OCI-LY7 (cell line): ENCODE measurements around the gene DOK3. TPM values are rescaled to one million over a fixed set of nuclear protein-coding genes. Genes with fewer than 3 reads are reported as not detected.
A peak's percentile ranks its signal among the peaks of the same experiment; 100 is the strongest.

Experiments used
- BruUV-seq: library from RNA; stranded (reverse); fragments of 400-500 nt; replicated peaks from 2 replicates; lab custom pipeline; 2021; lab: Mats Ljungman, UMichigan
- CTCF ChIA-PET: fragments of 300-600 bp; sonication (Branson Sonifier 250); formaldehyde crosslinking; loops from one replicate; lab custom pipeline; 2022; ENCODE audit warnings: antibody characterized with exemption; ENCODE audit not compliant: unreplicated experiment; lab: Charles Lee
- POLR2A ChIA-PET: fragments of 300-600 bp; sonication (Branson Sonifier 250); formaldehyde crosslinking; loops from one replicate; lab custom pipeline; 2022; ENCODE audit warnings: antibody characterized with exemption; lab: Charles Lee
- DNase-seq: peaks from one replicate; pipeline ENCODE4 v3.0.0-alpha.2; 2015; ENCODE audit warnings: low spot score
- H2AFZ ChIP-seq: fragments of 200-600 bp; sonication (generic), shearing (Covaris generic); 2 replicates; pipeline ENCODE4 v1.6.1; 2014; ENCODE audit warnings: mild to moderate bottlenecking, antibody characterized with exemption, low read length, moderate library complexity
- H3K27ac ChIP-seq: fragments of 200-600 bp; sonication (generic); 2 replicates; pipeline ENCODE4 v1.5.1; 2014; ENCODE audit warnings: mixed run types, low read depth, mild to moderate bottlenecking, moderate library complexity, low read length, inconsistent platforms; ENCODE audit not compliant: poor library complexity, severe bottlenecking
- H3K36me3 ChIP-seq: fragments of 200-600 bp; sonication (generic); 2 replicates; pipeline ENCODE4 v1.6.1; 2014; ENCODE audit warnings: mild to moderate bottlenecking, antibody characterized with exemption, low read length, moderate library complexity, mixed read lengths; ENCODE audit not compliant: insufficient read depth
- H3K4me1 ChIP-seq: fragments of 200-600 bp; sonication (generic); 2 replicates; pipeline ENCODE4 v1.5.1; 2014; ENCODE audit warnings: mild to moderate bottlenecking, low read length; ENCODE audit not compliant: insufficient read depth, poor library complexity, severe bottlenecking
- H3K4me2 ChIP-seq: fragments of 200-600 bp; sonication (generic); 2 replicates; pipeline ENCODE4 v1.6.1; 2014; ENCODE audit warnings: mild to moderate bottlenecking, low read length
- H3K4me3 ChIP-seq: fragments of 200-600 bp; sonication (generic); 2 replicates; pipeline ENCODE4 v1.5.1; 2014; ENCODE audit warnings: mild to moderate bottlenecking, low read depth, low read length; ENCODE audit not compliant: poor library complexity, severe bottlenecking
- H3K79me2 ChIP-seq: fragments of 200-600 bp; sonication (generic); 2 replicates; pipeline ENCODE4 v1.6.1; 2016; ENCODE audit warnings: low read depth, mild to moderate bottlenecking, low read length, moderate library complexity, mixed read lengths; ENCODE audit not compliant: insufficient read depth
- H3K9me2 ChIP-seq: fragments of 200-600 bp; sonication (generic); 2 replicates; pipeline ENCODE4 v1.6.1; 2016; ENCODE audit warnings: mild to moderate bottlenecking, low read length, mixed read lengths; ENCODE audit not compliant: insufficient read depth
- H3K9me3 ChIP-seq: fragments of 200-600 bp; sonication (generic); 2 replicates; pipeline ENCODE4 v1.6.1; 2014; ENCODE audit warnings: mild to moderate bottlenecking, mixed run types, low read length, mixed read lengths
- H4K20me1 ChIP-seq: fragments of 200-600 bp; sonication (generic); 2 replicates; pipeline ENCODE4 v1.6.1; 2014; ENCODE audit warnings: mild to moderate bottlenecking, antibody characterized with exemption, low read length, moderate library complexity, mixed read lengths; ENCODE audit not compliant: insufficient read depth
- EZH2phosphoT487 ChIP-seq: fragments of 200-600 bp; sonication (generic); IDR thresholded peaks from 2 replicates; pipeline ENCODE4 v1.6.1; 2018; ENCODE audit warnings: low read depth, borderline replicate concordance, mild to moderate bottlenecking, mixed run types, antibody characterized with exemption, low read length, moderate library complexity, mixed read lengths
- intact Hi-C: fragments of 100-400 bp; cut with micrococcal nuclease; formaldehyde crosslinking; loops from one replicate; pipeline ENCODE4 v1.10.0; 2022; ENCODE audit not compliant: unreplicated experiment
- total RNA-seq, 2 experiments: library from RNA; depleted of rRNA in 1 of 2; stranded (reverse); fragments of >200 nt in 1 of 2; shearing (Covaris generic) in 1 of 2; gene quantifications; 2 replicates each; pipeline ENCODE4 v1.2.3, GENCODE V29; 2014 to 2022
- TF ChIP-seq, protein P1 (sequence below): fragments of 200-600 bp; sonication (generic); conservative IDR thresholded peaks from 2 replicates; pipeline ENCODE4 v1.5.1; 2014; ENCODE audit warnings: mild to moderate bottlenecking, antibody characterized with exemption, low read length, moderate library complexity, mixed read lengths

DOK3 gene
- total RNA-seq, 2 experiments from 2014 or later, result 186 to 260 TPM

DNA sequence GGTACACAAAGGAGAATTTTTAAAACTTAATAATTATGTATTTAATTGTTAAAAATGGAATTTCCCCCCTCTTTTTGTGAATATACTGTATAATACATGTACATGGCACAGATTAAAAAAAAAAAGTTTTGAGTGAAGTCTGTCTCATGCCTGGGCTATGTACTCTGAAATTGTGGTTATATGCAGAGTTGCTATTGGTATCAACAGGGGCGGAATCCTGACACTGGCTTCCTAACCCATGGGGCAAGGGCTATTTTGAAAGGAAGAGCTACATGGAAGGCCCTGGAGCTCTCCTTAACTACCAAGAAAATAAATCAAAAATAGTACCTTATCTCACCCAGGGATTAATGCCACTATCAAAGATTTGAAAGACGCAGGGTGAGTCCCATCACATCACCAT is 45.6 kb upstream of the DOK3 start:
- Histone ChIP-seq H3K9me3 (no peaks in the 10 kb centered on the region), H3K9me2 (no peaks in the 10 kb centered on the region), H3K4me1 (peaks cover 15% of the 10 kb centered on the region), H4K20me1 (no peaks in the 10 kb centered on the region), H3K79me2 (peaks cover 24% of the 10 kb centered on the region), H3K36me3 (peaks cover 27% of the 10 kb centered on the region), H3K27ac (no peak overlapping the region), H3K4me3 (peak overlapping the region; percentile 92), H2AFZ (peak overlapping the region; percentile 99; the same call in 1 of the 2 replicates), H3K4me2 (peak overlapping the region; percentile 75)
- ChIA-PET POLR2A (interaction anchor here (0.9 kb wide), 1 partner anchor 39 kb away, joined by 3 read pairs; no protein-coding TSS in a partner anchor), CTCF (no interaction called here)
- TF ChIP-seq, protein P1, sequence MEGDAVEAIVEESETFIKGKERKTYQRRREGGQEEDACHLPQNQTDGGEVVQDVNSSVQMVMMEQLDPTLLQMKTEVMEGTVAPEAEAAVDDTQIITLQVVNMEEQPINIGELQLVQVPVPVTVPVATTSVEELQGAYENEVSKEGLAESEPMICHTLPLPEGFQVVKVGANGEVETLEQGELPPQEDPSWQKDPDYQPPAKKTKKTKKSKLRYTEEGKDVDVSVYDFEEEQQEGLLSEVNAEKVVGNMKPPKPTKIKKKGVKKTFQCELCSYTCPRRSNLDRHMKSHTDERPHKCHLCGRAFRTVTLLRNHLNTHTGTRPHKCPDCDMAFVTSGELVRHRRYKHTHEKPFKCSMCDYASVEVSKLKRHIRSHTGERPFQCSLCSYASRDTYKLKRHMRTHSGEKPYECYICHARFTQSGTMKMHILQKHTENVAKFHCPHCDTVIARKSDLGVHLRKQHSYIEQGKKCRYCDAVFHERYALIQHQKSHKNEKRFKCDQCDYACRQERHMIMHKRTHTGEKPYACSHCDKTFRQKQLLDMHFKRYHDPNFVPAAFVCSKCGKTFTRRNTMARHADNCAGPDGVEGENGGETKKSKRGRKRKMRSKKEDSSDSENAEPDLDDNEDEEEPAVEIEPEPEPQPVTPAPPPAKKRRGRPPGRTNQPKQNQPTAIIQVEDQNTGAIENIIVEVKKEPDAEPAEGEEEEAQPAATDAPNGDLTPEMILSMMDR, result no peak
- TF ChIP-seq EZH2phosphoT487, result no peak
- no TSS peak for BruUV-seq
- DNase-seq, result no peak
- intact Hi-C loops, result loop anchor here (2.0 kb wide), 2 partner anchors 46 kb away; partner anchors contain the start of genes B4GALT7 and DOK3

DNA sequence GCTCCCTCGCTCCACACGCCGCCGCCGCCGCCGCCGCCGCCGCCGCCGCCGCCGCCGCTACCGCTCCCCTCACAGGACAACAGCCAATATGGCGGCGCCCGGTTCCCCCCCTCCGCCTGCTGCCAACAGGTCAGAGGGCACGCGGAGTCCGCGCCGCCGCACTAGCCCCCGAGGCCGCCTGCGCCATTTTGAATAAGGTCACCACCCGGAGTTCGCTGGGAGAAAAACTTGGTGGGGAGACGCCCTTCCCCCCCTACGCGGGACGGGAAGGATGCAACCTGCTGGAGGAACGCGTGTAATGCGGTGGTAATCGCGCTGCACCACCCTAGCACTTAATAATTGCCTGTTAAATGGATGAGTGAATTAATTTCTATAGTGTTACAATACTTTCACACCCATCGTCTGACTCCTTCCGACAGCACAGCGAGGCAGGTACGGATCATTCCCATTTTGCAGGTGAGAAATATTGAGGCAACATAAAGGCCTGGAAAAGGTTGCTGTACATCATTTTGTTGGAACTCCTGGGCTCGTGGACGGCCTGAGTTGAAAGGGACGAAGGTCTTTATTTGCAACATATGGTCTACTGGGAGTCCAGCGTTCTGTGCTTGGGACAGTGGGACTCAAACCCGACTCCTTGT is 45.0 kb upstream of the DOK3 start, which contains the start of gene FAM193B:
Gene FAM193B, minus strand, starts transcription at position 90 of the 638 bp plus-strand sequence. CDS start 105 bp downstream, outside the sequence.
- BruUV-seq, result no TSS peak
- H2AFZ ChIP-seq, result peak within 1 kb of the TSS; percentile 99
- H3K4me1 ChIP-seq, result peaks cover 15% of the 10 kb centered on the region
- ChIA-PET CTCF (no interaction called here), POLR2A (interaction anchor here (0.9 kb wide), 1 partner anchor 39 kb away, joined by 3 read pairs; no protein-coding TSS in a partner anchor)
- no peaks in the 10 kb centered on the region for H3K9me3 ChIP-seq
- intact Hi-C loops, result loop anchor here (2.0 kb wide), 2 partner anchors 46 kb away; partner anchors contain the start of genes B4GALT7 and DOK3
- DNase-seq, result peak; percentile 92
- peaks cover 33% of the 10 kb centered on the region for H3K36me3 ChIP-seq
- no peaks in the 10 kb centered on the region for H4K20me1 ChIP-seq
- peak within 1 kb of the TSS; percentile 25 for H3K27ac ChIP-seq
- no peak for TF ChIP-seq EZH2phosphoT487
- TF ChIP-seq, protein P1, result peak; percentile 48
- peak within 1 kb of the TSS; percentile 92 for H3K4me3 ChIP-seq
- H3K9me2 ChIP-seq, result no peaks in the 10 kb centered on the region
- peaks cover 24% of the 10 kb centered on the region for H3K79me2 ChIP-seq
- peak within 1 kb of the TSS; percentile 82 for H3K4me2 ChIP-seq
